GM19239 (cell line): ENCODE measurements around the gene FBXL16.
A peak's percentile ranks its signal among the peaks of the same experiment; 100 is the strongest.
"Not testable (repeated sequence)": the region's sequence is repeated elsewhere in the genome, so short reads cannot be mapped to it uniquely, and the experiment has no call there.

Source experiments
- DNase-seq: peaks from one replicate; pipeline ENCODE4 v3.0.0; 2011; ENCODE audit warnings: low spot score; ENCODE audit not compliant: insufficient read length
- FAIRE-seq: peaks from 2 replicates; lab custom pipeline; 2011; peaks lifted over from hg19 to GRCh38; lab: Jason Lieb, UNC

Gene FBXL16

GRCh38 chr16:705431-706188 lies at the start of gene FBXL16:
Gene FBXL16 (minus strand): TSS chr16:705801. CDS start chr16:697405, 8,396 bp downstream.
- FAIRE-seq (no peak), DNase-seq (no peak)

- no peak for DNase-seq
- no peak for FAIRE-seq
Measured at GRCh38 chr16:754656-755055, 49.1 kb upstream of the FBXL16 start.

- not testable (repeated sequence) for FAIRE-seq, DNase-seq
Measured at GRCh38 chr16:754121-754607, 48.6 kb upstream of the FBXL16 start.

- no peak for FAIRE-seq
- DNase-seq, result no peak
Measured at GRCh38 chr16:752007-752312, 46.4 kb upstream of the FBXL16 start.

- FAIRE-seq (no peak), DNase-seq (no peak)
Measured at GRCh38 chr16:751152-752006, 45.8 kb upstream of the FBXL16 start.

- DNase-seq (no peak), FAIRE-seq (no peak)
Measured at GRCh38 chr16:750485-750884, 44.9 kb upstream of the FBXL16 start.

GRCh38 chr16:749010-749409 lies 43.4 kb upstream of the FBXL16 start:
- FAIRE-seq (no peak), DNase-seq (no peak)

- DNase-seq, result no peak
- no peak for FAIRE-seq
Measured at GRCh38 chr16:747978-748746, 42.6 kb upstream of the FBXL16 start.

- DNase-seq (no peak), FAIRE-seq (no peak)
Measured at GRCh38 chr16:746637-747036, 41.0 kb upstream of the FBXL16 start.

GRCh38 chr16:745739-746138 lies 40.1 kb upstream of the FBXL16 start:
- FAIRE-seq (no peak), DNase-seq (no peak)

- FAIRE-seq (no peak), DNase-seq (no peak)
Measured at GRCh38 chr16:743794-744500, 38.3 kb upstream of the FBXL16 start.

- not testable (repeated sequence) for FAIRE-seq, DNase-seq
Measured at GRCh38 chr16:742894-743293, 37.3 kb upstream of the FBXL16 start.

GRCh38 chr16:741986-742629 lies 36.5 kb upstream of the FBXL16 start:
- FAIRE-seq (no peak), DNase-seq (no peak)

GRCh38 chr16:740764-741505 lies 35.3 kb upstream of the FBXL16 start, which contains the start of gene CIAO3:
Gene CIAO3 (minus strand): TSS chr16:740997. CDS start chr16:740985, 12 bp downstream.
- FAIRE-seq (no peak), DNase-seq (peak; percentile 98)

GRCh38 chr16:740459-740763 lies 34.8 kb upstream of the FBXL16 start:
- DNase-seq (no peak), FAIRE-seq (no peak)

- DNase-seq, result no peak
- no peak for FAIRE-seq
Measured at GRCh38 chr16:739560-740458, 34.2 kb upstream of the FBXL16 start.

- FAIRE-seq (no peak), DNase-seq (no peak)
Measured at GRCh38 chr16:736936-737481, 31.4 kb upstream of the FBXL16 start.
